Measurements from ENCODE around the gene KCNQ5. TPM values are rescaled to one million over a fixed set of nuclear protein-coding genes. Genes with fewer than 3 reads are reported as not detected.

Gene KCNQ5
- total RNA-seq, 4 donors from 2014 or later = 0.57 to 4.4 (median 0.97) TPM

DNA sequence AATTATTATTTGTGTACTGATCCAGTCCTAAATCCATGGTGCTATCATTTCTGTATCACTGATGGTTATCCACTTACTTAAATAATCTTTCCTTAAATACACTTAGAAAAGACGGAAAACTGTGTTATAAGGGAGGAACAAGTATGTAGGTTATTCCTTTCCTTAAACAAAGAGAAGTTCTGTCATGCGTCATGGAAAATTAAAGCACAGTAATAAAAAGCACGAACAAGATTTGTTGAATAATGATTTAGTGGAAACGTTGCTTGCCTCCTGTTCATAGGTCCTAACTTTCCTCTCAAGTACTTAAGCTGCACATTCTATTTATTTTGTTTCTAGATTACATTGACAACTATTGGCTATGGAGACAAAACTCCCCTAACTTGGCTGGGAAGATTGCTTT, 483.1 kb downstream of the KCNQ5 start:
- no peak for TF ChIP-seq POLR2A (IDR thresholded peaks at IDR 0.05)
- TF ChIP-seq, protein P1, sequence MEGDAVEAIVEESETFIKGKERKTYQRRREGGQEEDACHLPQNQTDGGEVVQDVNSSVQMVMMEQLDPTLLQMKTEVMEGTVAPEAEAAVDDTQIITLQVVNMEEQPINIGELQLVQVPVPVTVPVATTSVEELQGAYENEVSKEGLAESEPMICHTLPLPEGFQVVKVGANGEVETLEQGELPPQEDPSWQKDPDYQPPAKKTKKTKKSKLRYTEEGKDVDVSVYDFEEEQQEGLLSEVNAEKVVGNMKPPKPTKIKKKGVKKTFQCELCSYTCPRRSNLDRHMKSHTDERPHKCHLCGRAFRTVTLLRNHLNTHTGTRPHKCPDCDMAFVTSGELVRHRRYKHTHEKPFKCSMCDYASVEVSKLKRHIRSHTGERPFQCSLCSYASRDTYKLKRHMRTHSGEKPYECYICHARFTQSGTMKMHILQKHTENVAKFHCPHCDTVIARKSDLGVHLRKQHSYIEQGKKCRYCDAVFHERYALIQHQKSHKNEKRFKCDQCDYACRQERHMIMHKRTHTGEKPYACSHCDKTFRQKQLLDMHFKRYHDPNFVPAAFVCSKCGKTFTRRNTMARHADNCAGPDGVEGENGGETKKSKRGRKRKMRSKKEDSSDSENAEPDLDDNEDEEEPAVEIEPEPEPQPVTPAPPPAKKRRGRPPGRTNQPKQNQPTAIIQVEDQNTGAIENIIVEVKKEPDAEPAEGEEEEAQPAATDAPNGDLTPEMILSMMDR (IDR thresholded peaks at IDR 0.05) = no peak
- H3K9me3 ChIP-seq = no peaks in the 10 kb centered on the region
- 58 to 60% methylated on average over 4 of the region's 4 CpGs for WGBS, 2 donors
- no peaks in the 10 kb centered on the region for H3K4me1 ChIP-seq
- H3K27me3 ChIP-seq = no peaks in the 10 kb centered on the region
- H3K27ac ChIP-seq = no peak overlapping the region
- H3K36me3 ChIP-seq = no peaks in the 10 kb centered on the region
- no peak overlapping the region for H3K4me3 ChIP-seq
- no peak for DNase-seq
- intact Hi-C loops (cut with DNase I) = no loop called here

DNA sequence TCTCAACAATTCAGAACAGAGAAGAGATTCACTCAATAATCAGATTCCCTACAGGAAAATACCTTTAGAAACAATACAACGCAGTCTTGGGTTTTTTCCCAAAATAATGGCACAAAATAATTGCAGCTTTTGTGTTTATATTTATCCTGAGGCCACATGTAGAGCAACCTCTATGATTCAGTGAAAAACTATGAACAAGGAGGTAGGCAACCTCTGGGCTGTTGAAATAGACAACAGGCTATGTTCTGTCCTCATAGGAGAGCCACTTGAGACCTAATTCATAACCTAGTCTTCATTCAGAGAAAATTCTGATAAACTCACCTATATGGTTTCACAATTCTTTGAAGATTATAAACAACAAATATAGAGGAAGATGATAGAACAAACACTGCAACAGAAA, 485.2 kb downstream of the KCNQ5 start:
- no peaks in the 10 kb centered on the region for H3K27me3 ChIP-seq
- no peaks in the 10 kb centered on the region for H3K4me1 ChIP-seq
- TF ChIP-seq POLR2A (IDR thresholded peaks at IDR 0.05) = no peak
- TF ChIP-seq, protein P1 (IDR thresholded peaks at IDR 0.05) = no peak
- DNase-seq = no peak
- WGBS, 2 donors = 67 to 85% methylated on average over 1 of the region's 1 CpG
- intact Hi-C loops (cut with DNase I) = no loop called here
- no peak overlapping the region for H3K27ac ChIP-seq
- no peak overlapping the region for H3K4me3 ChIP-seq
- H3K9me3 ChIP-seq = no peaks in the 10 kb centered on the region
- H3K36me3 ChIP-seq = no peaks in the 10 kb centered on the region

DNA sequence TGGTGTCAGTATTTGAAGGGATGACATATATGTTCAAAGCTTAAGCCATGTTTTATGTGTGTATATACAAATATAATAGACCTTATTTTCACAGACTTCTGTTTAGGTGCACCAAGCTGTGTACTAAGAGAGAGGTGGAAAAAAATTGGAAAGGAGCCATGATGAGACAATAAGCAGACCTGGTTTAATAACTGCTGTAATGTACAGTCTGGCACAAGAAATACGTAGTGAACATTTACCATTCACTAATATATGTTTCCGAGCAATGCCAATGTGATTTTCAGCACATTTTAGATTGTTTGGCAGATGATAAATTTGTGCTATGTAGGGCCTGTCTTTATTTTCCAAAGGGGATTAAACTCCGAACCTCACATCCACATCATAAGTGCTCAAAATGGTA, 487.1 kb downstream of the KCNQ5 start:
- Histone ChIP-seq H3K36me3 (no peaks in the 10 kb centered on the region), H3K27ac (no peak overlapping the region), H3K4me3 (no peak overlapping the region), H3K4me1 (no peaks in the 10 kb centered on the region), H3K27me3 (no peaks in the 10 kb centered on the region), H3K9me3 (no peaks in the 10 kb centered on the region)
- TF ChIP-seq, protein P1 (IDR thresholded peaks at IDR 0.05) = no peak
- TF ChIP-seq POLR2A (IDR thresholded peaks at IDR 0.05) = no peak
- intact Hi-C loops (cut with DNase I) = no loop called here
- no peak for DNase-seq
- WGBS, 2 donors = 81 to 92% methylated on average over 3 of the region's 3 CpGs

DNA sequence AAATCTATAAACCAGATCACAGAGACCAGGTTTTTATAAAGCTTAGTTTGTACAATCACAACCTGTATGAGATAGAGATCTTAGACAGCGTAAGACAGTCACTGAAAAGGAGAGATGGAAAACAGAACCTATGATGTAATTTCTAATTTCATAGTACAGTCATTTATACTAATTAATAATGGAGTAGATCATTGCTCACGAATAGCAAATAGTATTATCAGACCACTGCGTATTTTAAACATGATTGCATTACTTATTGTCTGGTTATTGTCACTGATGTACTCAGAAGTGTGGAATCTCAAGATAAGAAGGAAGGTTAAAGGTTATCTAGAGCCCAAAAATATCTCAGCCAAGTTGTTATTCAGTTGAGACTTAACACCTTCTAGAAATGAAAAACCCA, 487.8 kb downstream of the KCNQ5 start:
- TF ChIP-seq, protein P1 (IDR thresholded peaks at IDR 0.05) = no peak
- TF ChIP-seq POLR2A (IDR thresholded peaks at IDR 0.05) = no peak
- Histone ChIP-seq H3K36me3 (no peaks in the 10 kb centered on the region), H3K9me3 (no peaks in the 10 kb centered on the region), H3K27ac (no peak overlapping the region), H3K4me3 (no peak overlapping the region), H3K27me3 (no peaks in the 10 kb centered on the region), H3K4me1 (no peaks in the 10 kb centered on the region)
- 39 to 42% methylated on average over 3 of the region's 3 CpGs for WGBS, 2 donors
- no peak for DNase-seq
- intact Hi-C loops (cut with DNase I) = no loop called here

DNA sequence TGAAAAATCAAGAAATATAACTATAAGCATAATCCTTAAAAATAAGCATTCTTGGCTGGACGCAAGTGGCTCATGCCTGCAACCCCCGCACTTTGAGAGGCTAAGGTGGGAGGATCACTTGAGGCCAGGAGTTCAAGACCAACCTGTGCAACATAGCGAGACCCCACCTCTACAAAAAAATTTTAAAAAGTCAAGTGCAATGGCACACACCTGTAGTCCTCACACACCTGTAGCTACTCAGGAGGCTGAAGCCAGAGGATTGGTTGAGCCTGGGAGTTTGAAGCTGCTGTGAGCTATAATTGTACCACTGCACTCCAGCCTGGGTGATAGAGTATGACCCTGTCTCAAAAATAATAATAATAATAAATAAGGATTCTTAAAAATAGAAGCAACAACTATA, 494.5 kb downstream of the KCNQ5 start:
- Histone ChIP-seq H3K4me1 (no peaks in the 10 kb centered on the region), H3K9me3 (no peaks in the 10 kb centered on the region), H3K27me3 (no peaks in the 10 kb centered on the region), H3K4me3 (no peak overlapping the region), H3K27ac (no peak overlapping the region), H3K36me3 (no peaks in the 10 kb centered on the region)
- intact Hi-C loops (cut with DNase I) = no loop called here
- no peak for TF ChIP-seq POLR2A (IDR thresholded peaks at IDR 0.05)
- TF ChIP-seq, protein P1 (IDR thresholded peaks at IDR 0.05) = no peak
- WGBS, 2 donors = 95 to 100% methylated on average over 3 of the region's 3 CpGs
- DNase-seq = no peak
